Spleen (tissue), 11 donors: ENCODE results near the gene NHLH1. TPM values are rescaled to one million over a fixed set of nuclear protein-coding genes. Genes with fewer than 3 reads are reported as not detected.

ENCODE experiments used
- DNase-seq: peaks from one replicate; pipeline ENCODE4 v3.0.0-alpha.2; 2020
- H3K27ac ChIP-seq, 8 donors: fragments of 200-600 bp; sonication (generic) in 7 of 8; 1 replicate in 4 of 8; 2 replicates in 4 of 8; pipeline versions ENCODE4 v1.5.0 to v1.8.0; 2016 to 2021; ENCODE audit warnings: inconsistent platforms in 4 of 8, mild to moderate bottlenecking in 4 of 8, moderate library complexity in 1 of 8
- H3K27me3 ChIP-seq, 7 donors: fragments of 200-600 bp; sonication (generic) in 6 of 7; replicated peaks in 1 of 7; 1 replicate in 4 of 7; 2 replicates in 3 of 7; pipeline versions ENCODE4 v1.5.0 to v1.8.0; 2016 to 2021; ENCODE audit warnings: inconsistent platforms in 3 of 7, mild to moderate bottlenecking in 1 of 7
- H3K36me3 ChIP-seq, 6 donors: fragments of 200-600 bp; sonication (generic) in 5 of 6; 1 replicate in 4 of 6; 2 replicates in 2 of 6; pipeline versions ENCODE4 v1.5.0 to v1.8.0; 2016 to 2021; ENCODE audit warnings: inconsistent platforms in 2 of 6
- H3K4me1 ChIP-seq, 6 donors: fragments of 200-600 bp; sonication (generic) in 5 of 6; 1 replicate in 3 of 6; 2 replicates in 3 of 6; pipeline versions ENCODE4 v1.5.0 to v1.8.0; 2016 to 2021; ENCODE audit warnings: inconsistent platforms in 3 of 6
- H3K4me3 ChIP-seq, 8 donors: fragments of 200-600 bp; sonication (generic) in 7 of 8; 1 replicate in 4 of 8; 2 replicates in 4 of 8; pipeline versions ENCODE4 v1.5.0 to v1.8.0; 2016 to 2021; ENCODE audit warnings: inconsistent platforms in 4 of 8, mild to moderate bottlenecking in 4 of 8, moderate library complexity in 2 of 8
- H3K9me3 ChIP-seq, 8 donors: fragments of 200-600 bp; sonication (generic) in 7 of 8; 1 replicate in 4 of 8; 2 replicates in 4 of 8; pipeline versions ENCODE4 v1.5.0 to v1.8.0; 2016 to 2021; ENCODE audit warnings: inconsistent platforms in 4 of 8
- CTCF ChIP-seq, 11 experiments: fragments of 200-600 bp in 7 of 11; fragments of 450-650 bp in 4 of 11; sonication (generic) in 4 of 11; IDR thresholded peaks in 8 of 11; conservative IDR thresholded peaks in 3 of 11; 1 replicate in 7 of 11; 2 replicates in 4 of 11; pipeline versions ENCODE4 v1.4.0 to v1.8.0; 2016 to 2021; ENCODE audit warnings: antibody characterized with exemption in 11 of 11, inconsistent platforms in 4 of 11, mild to moderate bottlenecking in 1 of 11
- POLR2A ChIP-seq, 3 donors: fragments of 450-650 bp; IDR thresholded peaks; one replicate each; pipeline ENCODE4 v1.5.1; 2017; ENCODE audit warnings: antibody characterized with exemption in 3 of 3, mild to moderate bottlenecking in 1 of 3
- POLR2AphosphoS5 ChIP-seq, 3 donors: sonication (generic); formaldehyde crosslinking; IDR thresholded peaks; one replicate each; pipeline ENCODE4 v1.5.1; 2017; ENCODE audit warnings: antibody characterized with exemption in 3 of 3
- WGBS, 5 donors: extraction: QIAGEN DNeasy Blood & Tissue Kit in 3 of 5; methylation state at CpG; one replicate each; pipeline versions ENCODE4 v1.1.5 to v1.1.7; 2013 to 2018; 5-methylcytosine and 5-hydroxymethylcytosine counted together
- intact Hi-C: fragments of 100-400 bp; cut with DNase I; formaldehyde crosslinking; loops from one replicate; pipeline ENCODE4 v1.15.0; 2023; ENCODE audit warnings: low total_unique reads
- polyA plus RNA-seq, 3 donors: library from polyadenylated mRNA; stranded (reverse); fragments of 200-250 nt; gene quantifications; one replicate each; pipeline ENCODE4 v1.2.1, GENCODE V29; 2013
- small RNA-seq, 4 donors: library from RNA; depleted of rRNA; stranded (forward); fragments of <200 nt; gene quantifications; one replicate each; pipeline ENCODE3, GENCODE V24; 2016
- total RNA-seq, 7 donors: library from RNA; depleted of rRNA in 3 of 7; stranded (reverse); fragments of >200 nt in 3 of 7; fragmentation: NEBNext Ultra II Directional in 4 of 7; extraction: Animal tissue kit (Norgen Biotek cat#: 25700) in 4 of 7; gene quantifications; one replicate each; pipeline versions ENCODE4 v1.1.0 to v1.2.1, GENCODE V29; 2016 to 2021
- donor health status: healthy with polysubstance abuse.
- donor health status: DM: no; HTN: no; CAD: no; lungs with moderate emphysema.
- donor health status: DM: no; HTN: no; CAD: no.
- donor health status: Bipolar disorder and iron deficiency.
- donor health status: healthy.
- donor health status: DM: no; HTN: no; CAD: no.
- donor health status: DM: yes; HTN: yes; CAD: no.

NHLH1 gene
- total and polyA plus RNA-seq, 10 donors, result 0.08 to 0.56 (median 0.23) TPM; not detected in 1

- intact Hi-C loops, result no loop called here
- Histone ChIP-seq H3K27me3 (no peaks in the 10 kb centered on the region), H3K9me3 (no peaks in the 10 kb centered on the region), H3K4me3 (no peak overlapping the region), H3K36me3 (no peaks in the 10 kb centered on the region), H3K4me1 (no peaks in the 10 kb centered on the region), H3K27ac (no peak overlapping the region)
- TF ChIP-seq CTCF (IDR thresholded peaks at IDR 0.05 in 8 of 11, conservative IDR thresholded peaks at IDR 0.05 in 3 of 11) (no peak), POLR2A (IDR thresholded peaks at IDR 0.05) (no peak)
- 79 to 99% (median 90%) methylated on average over 4 of the region's 4 CpGs for WGBS, 5 donors
- no peak for DNase-seq
Observed at GRCh38 chr1:160419838-160420169, 52.9 kb downstream of the NHLH1 start.

- H3K4me1 ChIP-seq, result no peaks in the 10 kb centered on the region
- H3K27ac ChIP-seq, result no peak overlapping the region
- no peak overlapping the region for H3K4me3 ChIP-seq
- intact Hi-C loops, result no loop called here
- no peaks in the 10 kb centered on the region for H3K9me3 ChIP-seq
- no peak for DNase-seq
- H3K36me3 ChIP-seq, result no peaks in the 10 kb centered on the region
- no peak for TF ChIP-seq POLR2AphosphoS5 (IDR thresholded peaks at IDR 0.05)
- no peak for TF ChIP-seq POLR2A (IDR thresholded peaks at IDR 0.05)
- no peak for TF ChIP-seq CTCF (IDR thresholded peaks at IDR 0.05 in 8 of 11, conservative IDR thresholded peaks at IDR 0.05 in 3 of 11)
- H3K27me3 ChIP-seq, result no peaks in the 10 kb centered on the region
- 95 to 99% (median 96%) methylated on average over 7 of the region's 7 CpGs for WGBS, 5 donors
Observed at GRCh38 chr1:160420881-160421842, 54.3 kb downstream of the NHLH1 start.

- no peaks in the 10 kb centered on the region for H3K27me3 ChIP-seq
- no peak for DNase-seq
- H3K27ac ChIP-seq, result no peak overlapping the region
- no peaks in the 10 kb centered on the region for H3K4me1 ChIP-seq
- no peak overlapping the region for H3K4me3 ChIP-seq
- 93 to 98% (median 93%) methylated on average over 5 of the region's 5 CpGs for WGBS, 5 donors
- no peaks in the 10 kb centered on the region for H3K36me3 ChIP-seq
- TF ChIP-seq CTCF (IDR thresholded peaks at IDR 0.05 in 8 of 11, conservative IDR thresholded peaks at IDR 0.05 in 3 of 11), result no peak
- no peak for TF ChIP-seq POLR2AphosphoS5 (IDR thresholded peaks at IDR 0.05)
- no peak for TF ChIP-seq POLR2A (IDR thresholded peaks at IDR 0.05)
- no peaks in the 10 kb centered on the region for H3K9me3 ChIP-seq
- intact Hi-C loops, result no loop called here
Observed at GRCh38 chr1:160421881-160422280, 55.0 kb downstream of the NHLH1 start.

Small RNA genes within 50 kb of the gene (small RNA-seq; reads per million reads assigned to genes)
- gene RF00019 (0 reads per million in 4 donors), gene RNU4-42P (0 to 0.62 (median 0.10) reads per million in 4 donors)

Other genes starting within 250 kb of the NHLH1 start
- gene ATP1A4, start 215.5 kb upstream of the NHLH1 start, total RNA-seq, result 1 to 10 TPM in 2 of 7 donors, under 1 TPM in 3, not detected in 2; 0.70 to 2.9 (median 0.97) TPM
- 1 to 10 TPM in 1 of 3 donors, under 1 TPM in 2; 0.85 to 2.3 (median 0.93) TPM for gene ATP1A4, start 215.5 kb upstream of the NHLH1 start, polyA plus RNA-seq
- 1 to 10 TPM in 1 of 7 donors, under 1 TPM in 3, not detected in 3; 0.37 to 1.1 (median 0.91) TPM for gene CASQ1, start 176.5 kb upstream of the NHLH1 start, total RNA-seq
- 1 to 10 TPM in 2 of 3 donors, under 1 TPM in 1; 0.45 to 1.5 (median 1.5) TPM for gene CASQ1, start 176.5 kb upstream of the NHLH1 start, polyA plus RNA-seq
- gene PEA15, start 161.7 kb upstream of the NHLH1 start, total RNA-seq, result 100 to 1,000 TPM in 4 of 7 donors, 10 to 100 TPM in 3; 73.4 to 158 (median 126) TPM
- 100 to 1,000 TPM in 1 of 3 donors, 10 to 100 TPM in 2; 80.1 to 167 (median 86.8) TPM for gene PEA15, start 161.7 kb upstream of the NHLH1 start, polyA plus RNA-seq
- 100 to 1,000 TPM; 146 to 210 (median 157) TPM for gene DCAF8, start 104.5 kb upstream of the NHLH1 start, total RNA-seq
- 10 to 100 TPM; 59.4 to 92.9 (median 83.4) TPM for gene DCAF8, start 104.5 kb upstream of the NHLH1 start, polyA plus RNA-seq
- 10 to 100 TPM; 47.1 to 63.8 (median 51.9) TPM for gene PEX19, start 81.9 kb upstream of the NHLH1 start, total RNA-seq
- gene PEX19, start 81.9 kb upstream of the NHLH1 start, polyA plus RNA-seq, result 10 to 100 TPM; 11.2 to 18.2 (median 15.0) TPM
- gene COPA, start 23.8 kb upstream of the NHLH1 start, total RNA-seq, result 100 to 1,000 TPM; 112 to 181 (median 136) TPM
- 10 to 100 TPM; 41.3 to 51.3 (median 42.1) TPM for gene COPA, start 23.8 kb upstream of the NHLH1 start, polyA plus RNA-seq
- 100 to 1,000 TPM in 2 of 7 donors, 10 to 100 TPM in 5; 72.4 to 109 (median 89.7) TPM for gene NCSTN, start 23.7 kb upstream of the NHLH1 start, total RNA-seq
- gene NCSTN, start 23.7 kb upstream of the NHLH1 start, polyA plus RNA-seq, result 10 to 100 TPM; 36.2 to 41.8 (median 39.8) TPM
- 1 to 10 TPM; 1.7 to 7.7 (median 3.4) TPM for gene VANGL2, start 33.5 kb downstream of the NHLH1 start, total RNA-seq
- gene VANGL2, start 33.5 kb downstream of the NHLH1 start, polyA plus RNA-seq, result 1 to 10 TPM in 1 of 3 donors, under 1 TPM in 2; 0.65 to 1.3 (median 0.94) TPM
- 10 to 100 TPM; 21.5 to 52.4 (median 36.1) TPM for gene SLAMF6, start 156.2 kb downstream of the NHLH1 start, total RNA-seq
- 10 to 100 TPM; 35.2 to 38.5 (median 37.0) TPM for gene SLAMF6, start 156.2 kb downstream of the NHLH1 start, polyA plus RNA-seq
- gene CD84, start 212.4 kb downstream of the NHLH1 start, total RNA-seq, result 10 to 100 TPM; 50.3 to 76.1 (median 62.5) TPM
- gene CD84, start 212.4 kb downstream of the NHLH1 start, polyA plus RNA-seq, result 10 to 100 TPM in 1 of 3 donors, 1 to 10 TPM in 2; 4.7 to 10.9 (median 5.4) TPM